Trophoblast cell (in vitro differentiated cells and primary cell): ENCODE results near the gene CDH5.
A peak's percentile ranks its signal among the peaks of the same experiment; 100 is the strongest.

Experiments used
- DNase-seq, 2 donors: peaks; one replicate each; pipeline ENCODE4 v3.0.0-alpha.2; 2016
- H2AFZ ChIP-seq: 2 replicates; pipeline ENCODE4 v1.6.1; 2013; ENCODE audit warnings: low read length, moderate library complexity, mild to moderate bottlenecking; ENCODE audit not compliant: insufficient read depth, poor library complexity
- H2AK5ac ChIP-seq: 2 replicates; pipeline ENCODE4 v1.6.1; 2013; ENCODE audit warnings: mild to moderate bottlenecking, low read length
- H2BK120ac ChIP-seq: 2 replicates; pipeline ENCODE4 v1.6.1; 2013; ENCODE audit warnings: low read length, mild to moderate bottlenecking, moderate library complexity; ENCODE audit not compliant: insufficient read depth, poor library complexity
- H2BK12ac ChIP-seq: 2 replicates; pipeline ENCODE4 v1.6.1; 2013; ENCODE audit warnings: mild to moderate bottlenecking, low read length, moderate library complexity
- H2BK5ac ChIP-seq: 2 replicates; pipeline ENCODE4 v1.6.1; 2013; ENCODE audit warnings: low read length, low read depth, moderate library complexity, mild to moderate bottlenecking; ENCODE audit not compliant: poor library complexity
- H3K14ac ChIP-seq: 2 replicates; pipeline ENCODE4 v1.6.1; 2013; ENCODE audit warnings: mild to moderate bottlenecking, low read length
- H3K18ac ChIP-seq: 2 replicates; pipeline ENCODE4 v1.6.1; 2013; ENCODE audit warnings: mild to moderate bottlenecking, low read length
- H3K23ac ChIP-seq: 2 replicates; pipeline ENCODE4 v1.6.1; 2013; ENCODE audit warnings: low read length
- H3K27ac ChIP-seq: 2 replicates; pipeline ENCODE4 v1.5.1; 2013; ENCODE audit warnings: low read depth, mild to moderate bottlenecking, inconsistent platforms, low read length, moderate library complexity
- H3K27me3 ChIP-seq: 2 replicates; pipeline ENCODE4 v1.6.1; 2013; ENCODE audit warnings: inconsistent platforms, mild to moderate bottlenecking, low read length, moderate library complexity; ENCODE audit not compliant: insufficient read depth
- H3K36me3 ChIP-seq, 2 experiments: 1 replicate in 1 of 2; 2 replicates in 1 of 2; pipeline ENCODE4 v1.6.1; 2013; ENCODE audit warnings: low read length in 2 of 2, mild to moderate bottlenecking in 2 of 2, moderate library complexity in 1 of 2; ENCODE audit not compliant: insufficient read depth in 2 of 2, control insufficient read depth in 1 of 2
- H3K4ac ChIP-seq: 2 replicates; pipeline ENCODE4 v1.6.1; 2013; ENCODE audit warnings: low read depth, mild to moderate bottlenecking, low read length, moderate library complexity
- H3K4me1 ChIP-seq, 2 experiments: 1 replicate in 1 of 2; 2 replicates in 1 of 2; pipeline ENCODE4 v1.6.1; 2013; ENCODE audit warnings: low read length in 2 of 2, mild to moderate bottlenecking in 2 of 2, moderate library complexity in 1 of 2; ENCODE audit not compliant: insufficient read depth in 2 of 2, control insufficient read depth in 1 of 2
- H3K4me2 ChIP-seq: 2 replicates; pipeline ENCODE4 v1.6.1; 2013; ENCODE audit warnings: inconsistent platforms, mild to moderate bottlenecking, low read length, moderate library complexity
- H3K4me3 ChIP-seq: 2 replicates; pipeline ENCODE4 v1.5.1; 2013; ENCODE audit warnings: mild to moderate bottlenecking, low read depth, low read length, inconsistent platforms
- H3K79me1 ChIP-seq: one replicate; pipeline ENCODE4 v1.6.1; 2013; ENCODE audit warnings: low read length
- H3K79me2 ChIP-seq: 2 replicates; pipeline ENCODE4 v1.6.1; 2013; ENCODE audit warnings: low read length, mild to moderate bottlenecking; ENCODE audit not compliant: control insufficient read depth, insufficient read depth, poor library complexity
- H3K9ac ChIP-seq: 2 replicates; pipeline ENCODE4 v1.6.1; 2013; ENCODE audit warnings: mild to moderate bottlenecking, low read length
- H3K9me3 ChIP-seq: 2 replicates; pipeline ENCODE4 v1.6.1; 2013; ENCODE audit warnings: low read depth, mild to moderate bottlenecking, control low read depth, inconsistent platforms, low read length; ENCODE audit not compliant: insufficient read depth
- H4K12ac ChIP-seq: 2 replicates; pipeline ENCODE4 v1.6.1; 2013; ENCODE audit warnings: low read depth, mild to moderate bottlenecking, low read length, moderate library complexity
- H4K8ac ChIP-seq: 2 replicates; pipeline ENCODE4 v1.6.1; 2013; ENCODE audit warnings: low read depth, mild to moderate bottlenecking, low read length, moderate library complexity
- H4K91ac ChIP-seq: one replicate; pipeline ENCODE4 v1.6.1; 2013; ENCODE audit warnings: low read depth, mild to moderate bottlenecking, low read length, moderate library complexity
- WGBS: extraction: QIAGEN DNeasy Blood & Tissue Kit; methylation state at CpG from one replicate; pipeline ENCODE4 v1.1.7; 2013; ENCODE audit warnings: missing lambda C conversion rate; ENCODE audit not compliant: insufficient read length, insufficient coverage; ENCODE audit errors: extremely low coverage; 5-methylcytosine and 5-hydroxymethylcytosine counted together

The CDH5 gene

GRCh38 chr16:66357523-66357928 lies 9.0 kb upstream of the CDH5 start:
- no peak overlapping the region for H2BK12ac ChIP-seq
- H2AK5ac ChIP-seq, result no peak overlapping the region
- DNase-seq, result peak; percentile 50 to 85
- H3K18ac ChIP-seq, result no peak overlapping the region
- H4K8ac ChIP-seq, result no peak overlapping the region
- peaks cover 6% of the 10 kb centered on the region for H3K79me2 ChIP-seq
- peak overlapping the region; percentile 92 for H4K91ac ChIP-seq
- H3K14ac ChIP-seq, result no peak overlapping the region
- H3K27ac ChIP-seq, result no peak overlapping the region
- H3K9ac ChIP-seq, result no peak overlapping the region
- no peak overlapping the region for H2AFZ ChIP-seq
- H4K12ac ChIP-seq, result no peak overlapping the region
- no peak overlapping the region for H3K4ac ChIP-seq
- H2BK120ac ChIP-seq, result peak overlapping the region; percentile 87
- H3K79me1 ChIP-seq, result peaks cover 38% of the 10 kb centered on the region
- H3K4me1 ChIP-seq, result peaks cover 21 to 34% of the 10 kb centered on the region in 2 experiments
- no peaks in the 10 kb centered on the region for H3K36me3 ChIP-seq
- no CpG with 5 or more reads among the region's 5 CpGs for WGBS
- peak overlapping the region; percentile 1 for H2BK5ac ChIP-seq
- no peak overlapping the region for H3K4me3 ChIP-seq
- H3K27me3 ChIP-seq, result no peaks in the 10 kb centered on the region
- H3K9me3 ChIP-seq, result no peaks in the 10 kb centered on the region
- H3K4me2 ChIP-seq, result no peak overlapping the region
- no peak overlapping the region for H3K23ac ChIP-seq

GRCh38 chr16:66358231-66358630 lies 8.3 kb upstream of the CDH5 start:
- no peak overlapping the region for H2BK120ac ChIP-seq
- no peaks in the 10 kb centered on the region for H3K27me3 ChIP-seq
- H2AK5ac ChIP-seq, result no peak overlapping the region
- WGBS, result no CpG with 5 or more reads among the region's 1 CpG
- no peak overlapping the region for H3K9ac ChIP-seq
- H3K4ac ChIP-seq, result no peak overlapping the region
- peaks cover 39% of the 10 kb centered on the region for H3K79me1 ChIP-seq
- H4K91ac ChIP-seq, result no peak overlapping the region
- no peaks in the 10 kb centered on the region for H3K9me3 ChIP-seq
- H3K23ac ChIP-seq, result no peak overlapping the region
- H2BK12ac ChIP-seq, result no peak overlapping the region
- H3K27ac ChIP-seq, result no peak overlapping the region
- H3K4me3 ChIP-seq, result no peak overlapping the region
- H2BK5ac ChIP-seq, result no peak overlapping the region
- no peak overlapping the region for H4K8ac ChIP-seq
- H2AFZ ChIP-seq, result no peak overlapping the region
- peaks cover 21 to 32% of the 10 kb centered on the region in 2 experiments for H3K4me1 ChIP-seq
- H3K36me3 ChIP-seq, result no peaks in the 10 kb centered on the region
- no peak overlapping the region for H3K18ac ChIP-seq
- no peak overlapping the region for H3K14ac ChIP-seq
- no peak for DNase-seq
- no peak overlapping the region for H4K12ac ChIP-seq
- no peak overlapping the region for H3K4me2 ChIP-seq
- peaks cover 6% of the 10 kb centered on the region for H3K79me2 ChIP-seq

- peak overlapping the region; percentile 52 for H2AK5ac ChIP-seq
- H4K12ac ChIP-seq, result no peak overlapping the region
- peak overlapping the region; percentile 12 for H4K8ac ChIP-seq
- H2BK120ac ChIP-seq, result peak overlapping the region; percentile 0
- no peak overlapping the region for H2AFZ ChIP-seq
- no peak overlapping the region for H3K9ac ChIP-seq
- H3K9me3 ChIP-seq, result no peaks in the 10 kb centered on the region
- peaks cover 17 to 28% of the 10 kb centered on the region in 2 experiments for H3K4me1 ChIP-seq
- H3K4ac ChIP-seq, result no peak overlapping the region
- H4K91ac ChIP-seq, result peak overlapping the region; percentile 40
- H3K4me2 ChIP-seq, result no peak overlapping the region
- H3K4me3 ChIP-seq, result no peak overlapping the region
- no peak overlapping the region for H3K14ac ChIP-seq
- no CpG with 5 or more reads among the region's 10 CpGs for WGBS
- peaks cover 33% of the 10 kb centered on the region for H3K79me1 ChIP-seq
- peak overlapping the region; percentile 17 for H2BK12ac ChIP-seq
- no peaks in the 10 kb centered on the region for H3K36me3 ChIP-seq
- no peak overlapping the region for H2BK5ac ChIP-seq
- no peaks in the 10 kb centered on the region for H3K27me3 ChIP-seq
- H3K79me2 ChIP-seq, result peaks cover under 1% of the 10 kb centered on the region
- H3K18ac ChIP-seq, result no peak overlapping the region
- no peak overlapping the region for H3K23ac ChIP-seq
- no peak overlapping the region for H3K27ac ChIP-seq
- no peak for DNase-seq
Observed at GRCh38 chr16:66359012-66359411, 7.5 kb upstream of the CDH5 start.

GRCh38 chr16:66359811-66360608 lies 6.5 kb upstream of the CDH5 start:
- H4K8ac ChIP-seq, result peak overlapping the region; percentile 4

More at GRCh38 chr16:66359811-66360608, 6.5 kb upstream of the CDH5 start:
- H3K23ac ChIP-seq, result no peak overlapping the region
- peak overlapping the region; percentile 40 for H4K91ac ChIP-seq
- H3K4me2 ChIP-seq, result no peak overlapping the region
- DNase-seq, result no peak
- H2AK5ac ChIP-seq, result peak overlapping the region; percentile 6
- peak overlapping the region; percentile 17 for H2BK12ac ChIP-seq
- H4K12ac ChIP-seq, result no peak overlapping the region
- no peak overlapping the region for H2BK5ac ChIP-seq
- H3K4me1 ChIP-seq, result peaks cover 25 to 33% of the 10 kb centered on the region in 2 experiments
- no peak overlapping the region for H3K9ac ChIP-seq
- no peak overlapping the region for H3K27ac ChIP-seq
- no peak overlapping the region for H3K4me3 ChIP-seq
- peak overlapping the region; percentile 2 for H3K18ac ChIP-seq
- H3K27me3 ChIP-seq, result no peaks in the 10 kb centered on the region
- H3K14ac ChIP-seq, result peak overlapping the region; percentile 1
- WGBS, result no CpG with 5 or more reads among the region's 12 CpGs
- peaks cover 37% of the 10 kb centered on the region for H3K79me1 ChIP-seq
- peaks cover 2% of the 10 kb centered on the region for H3K79me2 ChIP-seq
- H2AFZ ChIP-seq, result no peak overlapping the region
- H2BK120ac ChIP-seq, result peak overlapping the region; percentile 0
- H3K9me3 ChIP-seq, result no peaks in the 10 kb centered on the region
- no peak overlapping the region for H3K4ac ChIP-seq
- no peaks in the 10 kb centered on the region for H3K36me3 ChIP-seq
